Fibroblast of mammary gland (primary cell): ENCODE data around the gene TMEM17.

Experiments
- DNase-seq: peaks from one replicate; pipeline ENCODE4 v3.0.0-alpha.2; 2010; ENCODE audit warnings: low read depth
- H3K4me3 ChIP-seq: 2 replicates; pipeline ENCODE4 v1.5.1; 2011; ENCODE audit warnings: low read depth, mild to moderate bottlenecking, low read length, moderate library complexity; ENCODE audit not compliant: control insufficient read depth
- TF ChIP-seq, protein P1 (sequence below): conservative IDR thresholded peaks from 2 replicates; pipeline ENCODE4 v1.5.1; 2011; ENCODE audit warnings: low read depth, low read length, inconsistent platforms; ENCODE audit not compliant: control insufficient read depth, insufficient read depth

TMEM17 gene

DNA sequence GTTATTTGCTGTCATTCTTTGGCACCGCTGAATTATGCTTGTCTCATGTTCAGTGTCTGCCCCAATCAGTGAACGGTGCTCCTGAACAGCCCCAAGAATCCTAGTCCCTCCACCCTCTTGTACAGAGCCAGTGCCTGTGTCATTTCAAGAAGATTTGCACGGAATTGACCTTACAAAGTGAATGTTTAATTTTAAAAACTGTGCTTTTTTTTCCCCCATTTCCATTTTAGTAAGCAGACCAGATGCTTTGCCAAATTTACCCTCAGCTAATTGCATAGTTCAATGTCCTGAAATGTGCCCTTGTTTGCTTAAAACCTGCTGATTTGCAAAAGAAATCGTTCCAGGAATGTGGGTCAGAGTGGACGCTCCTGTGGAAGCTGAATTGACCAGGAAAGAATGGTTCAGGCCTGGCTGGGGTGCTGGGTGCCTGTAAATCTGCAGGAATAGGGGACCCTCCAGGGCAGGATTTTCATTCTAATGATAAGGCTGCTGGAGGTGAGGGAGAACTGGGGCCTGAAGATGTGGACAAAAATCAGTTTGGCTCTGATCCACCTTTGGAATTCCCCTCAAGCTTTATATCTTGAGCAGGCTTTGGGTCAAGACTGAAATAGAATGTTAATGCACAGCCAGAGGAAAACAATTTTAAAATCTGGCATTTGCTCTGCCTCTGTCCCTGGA is 20.1 kb downstream of the TMEM17 start:
- TF ChIP-seq, protein P1, sequence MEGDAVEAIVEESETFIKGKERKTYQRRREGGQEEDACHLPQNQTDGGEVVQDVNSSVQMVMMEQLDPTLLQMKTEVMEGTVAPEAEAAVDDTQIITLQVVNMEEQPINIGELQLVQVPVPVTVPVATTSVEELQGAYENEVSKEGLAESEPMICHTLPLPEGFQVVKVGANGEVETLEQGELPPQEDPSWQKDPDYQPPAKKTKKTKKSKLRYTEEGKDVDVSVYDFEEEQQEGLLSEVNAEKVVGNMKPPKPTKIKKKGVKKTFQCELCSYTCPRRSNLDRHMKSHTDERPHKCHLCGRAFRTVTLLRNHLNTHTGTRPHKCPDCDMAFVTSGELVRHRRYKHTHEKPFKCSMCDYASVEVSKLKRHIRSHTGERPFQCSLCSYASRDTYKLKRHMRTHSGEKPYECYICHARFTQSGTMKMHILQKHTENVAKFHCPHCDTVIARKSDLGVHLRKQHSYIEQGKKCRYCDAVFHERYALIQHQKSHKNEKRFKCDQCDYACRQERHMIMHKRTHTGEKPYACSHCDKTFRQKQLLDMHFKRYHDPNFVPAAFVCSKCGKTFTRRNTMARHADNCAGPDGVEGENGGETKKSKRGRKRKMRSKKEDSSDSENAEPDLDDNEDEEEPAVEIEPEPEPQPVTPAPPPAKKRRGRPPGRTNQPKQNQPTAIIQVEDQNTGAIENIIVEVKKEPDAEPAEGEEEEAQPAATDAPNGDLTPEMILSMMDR, result no peak
- H3K4me3 ChIP-seq, result no peak overlapping the region
- peak; percentile 54 for DNase-seq

- TF ChIP-seq, protein P1, result no peak
- no peak for DNase-seq
- H3K4me3 ChIP-seq, result no peak overlapping the region
These were observed 23.2 kb downstream of the TMEM17 start for GRCh38 chr2:62482558-62483352.

DNA sequence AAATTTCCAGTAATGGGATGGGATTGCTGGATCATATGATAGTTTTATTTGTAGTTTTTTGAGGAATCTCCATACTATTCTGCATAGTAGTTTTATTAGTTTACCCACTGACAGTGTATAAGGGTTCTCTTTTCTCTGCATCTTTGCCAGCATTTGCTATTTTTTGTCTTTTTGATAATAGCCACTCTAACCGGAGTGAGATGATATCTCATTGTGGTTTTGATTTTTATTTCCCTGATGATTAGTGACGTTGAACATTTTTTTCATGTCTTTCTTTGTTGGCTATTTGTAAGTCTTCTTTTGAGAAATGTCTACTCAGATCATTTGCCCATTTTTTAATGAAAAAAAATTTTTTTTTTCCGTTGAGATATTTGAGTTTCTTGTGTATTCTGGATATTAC is 26.1 kb downstream of the TMEM17 start:
- H3K4me3 ChIP-seq, result no peak overlapping the region
- TF ChIP-seq, protein P1, result no peak

GRCh38 chr2:62478093-62478580 is 27.9 kb downstream of the TMEM17 start:
- peak; percentile 71 for DNase-seq
- no peak overlapping the region for H3K4me3 ChIP-seq
- TF ChIP-seq, protein P1, result no peak

More for the DNA sequence above, 26.1 kb downstream of the TMEM17 start:
- DNase-seq, result no peak

DNA sequence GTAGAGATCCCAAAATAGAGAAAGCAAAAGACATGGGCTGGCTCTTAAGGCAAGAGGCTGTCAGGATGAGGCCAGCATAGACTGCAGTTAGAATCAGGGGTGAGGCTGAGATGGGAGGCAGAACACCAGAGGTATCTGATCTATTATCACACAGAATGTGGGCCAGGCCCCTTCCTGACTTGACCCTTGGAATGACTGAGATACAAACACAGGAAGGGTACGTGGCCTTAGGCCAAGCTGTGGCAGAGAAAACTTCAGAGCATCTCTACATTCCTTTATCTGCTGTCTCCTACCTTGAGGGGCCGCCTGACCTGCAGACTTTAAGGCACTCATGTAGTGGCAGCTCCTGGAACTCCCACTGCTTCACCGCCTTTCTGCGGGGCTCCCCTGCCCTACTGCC is 28.4 kb downstream of the TMEM17 start:
- H3K4me3 ChIP-seq, result no peak overlapping the region
- DNase-seq, result no peak
- TF ChIP-seq, protein P1, result no peak

DNA sequence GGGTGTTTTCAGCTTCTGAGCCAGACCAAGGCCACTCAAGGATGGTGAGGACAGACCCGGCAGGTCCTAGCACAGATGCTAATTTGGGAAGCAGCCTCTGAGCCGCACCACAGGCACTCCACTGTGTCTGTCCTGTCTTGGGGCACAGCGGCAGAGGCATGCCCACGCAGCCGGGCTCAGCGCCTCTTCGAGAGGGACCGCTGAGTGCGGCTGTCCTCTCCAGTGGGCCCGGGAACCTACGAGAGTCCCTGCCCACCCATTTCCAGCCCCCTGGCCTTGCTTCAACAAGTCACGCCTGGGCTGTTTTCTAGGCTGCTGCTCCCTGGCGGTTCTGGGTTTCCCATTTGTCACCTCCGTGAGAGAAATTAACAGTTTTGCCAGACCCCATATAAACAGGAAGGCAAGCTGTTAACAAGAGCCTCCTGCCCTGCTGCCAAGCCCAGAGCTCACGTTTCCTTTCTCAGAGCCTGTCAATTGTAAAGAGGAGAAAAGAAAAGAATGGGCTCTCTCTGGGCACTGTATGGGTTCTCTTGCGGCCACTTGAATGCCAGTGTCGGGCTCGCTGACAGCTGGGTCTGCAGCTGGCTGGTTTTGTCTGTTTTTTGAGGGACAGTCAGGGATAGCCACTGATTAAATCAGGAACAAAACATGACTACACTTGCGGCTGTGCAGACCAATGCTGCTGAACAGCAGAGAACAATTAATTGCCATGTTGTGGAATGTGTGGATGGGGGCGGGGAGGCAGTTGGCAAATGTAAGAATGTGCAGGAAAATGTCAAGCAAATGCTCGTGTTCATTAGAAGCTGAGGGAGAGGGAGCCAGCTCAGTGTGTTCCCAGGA is 30.6 kb downstream of the TMEM17 start:
- no peak overlapping the region for H3K4me3 ChIP-seq
- TF ChIP-seq, protein P1, result no peak
- DNase-seq, result no peak
